Natural killer cell treated with Interleukin-12 subunit alpha and Interleukin-12 subunit beta and Interleukin-15 and Interleukin-18, amount 100 ng/mL, for 72 hours (primary cell): ENCODE results near the gene CARD9. TPM values are rescaled to one million over a fixed set of nuclear protein-coding genes. Genes with fewer than 3 reads are reported as not detected.
"Not testable (repeated sequence)": the region's sequence is repeated elsewhere in the genome, so short reads cannot be mapped to it uniquely, and the experiment has no call there.

Experiments
- ATAC-seq, 2 donors: fragments of 150-1000 bp; cut with Tn5 transposase in 1 of 2; sonication (Bioruptor Pico), chemical (Tn5 transposase) in 1 of 2; 2 replicates each; pipeline ENCODE4 v1.10.0; 2021
- DNase-seq: peaks from one replicate; pipeline ENCODE4 v3.0.0; 2022; ENCODE audit warnings: low spot score
- H3K27ac Mint-ChIP-seq, 2 donors: 1 replicate in 1 of 2; 2 replicates in 1 of 2; pipeline ENCODE4 v1.8.0; 2022; ENCODE audit warnings: mixed read lengths in 2 of 2, mild to moderate bottlenecking in 1 of 2, moderate library complexity in 1 of 2
- H3K27me3 Mint-ChIP-seq, 2 donors: 1 replicate in 1 of 2; 2 replicates in 1 of 2; pipeline ENCODE4 v1.8.0; 2022; ENCODE audit warnings: mixed read lengths in 2 of 2
- H3K36me3 Mint-ChIP-seq: one replicate; pipeline ENCODE4 v1.8.0; 2022; ENCODE audit warnings: mixed read lengths
- H3K4me1 Mint-ChIP-seq, 2 donors: 1 replicate in 1 of 2; 2 replicates in 1 of 2; pipeline ENCODE4 v1.8.0; 2022; ENCODE audit warnings: low read depth in 2 of 2, mixed read lengths in 2 of 2, mild to moderate bottlenecking in 1 of 2
- H3K4me3 Mint-ChIP-seq: one replicate; pipeline ENCODE4 v1.8.0; 2022; ENCODE audit warnings: mixed read lengths
- H3K9me3 Mint-ChIP-seq: 2 replicates; pipeline ENCODE4 v1.8.0; 2022; ENCODE audit warnings: mixed read lengths
- total RNA-seq, 2 donors: library from RNA; stranded (reverse); gene quantifications; one replicate each; pipeline ENCODE4 v1.2.3, GENCODE V29; 2022

The CARD9 gene
- total RNA-seq, 2 donors from 2014 or later: 2.8 to 9.4 TPM

DNA sequence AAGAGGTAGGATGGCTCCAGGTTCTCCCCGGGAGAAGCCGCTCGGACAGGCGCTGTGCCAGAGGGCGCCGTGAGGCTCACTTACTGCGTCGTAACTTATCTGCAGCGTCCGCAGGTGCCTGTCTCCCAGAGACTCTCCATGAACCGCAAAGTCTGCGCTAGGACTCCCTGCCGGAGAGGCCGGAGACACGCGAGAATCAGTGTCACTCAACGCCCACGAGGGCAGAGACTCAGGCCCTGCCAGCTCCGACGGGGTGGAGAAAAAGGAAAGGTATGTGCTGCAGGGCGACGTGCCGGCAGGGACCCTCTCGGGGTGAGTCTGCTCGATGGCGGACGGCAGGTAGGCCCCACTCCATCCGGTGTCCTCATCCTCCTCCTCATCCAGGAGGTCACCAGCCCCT, 33.6 kb upstream of the CARD9 start:
- H3K36me3 Mint-ChIP-seq: peaks cover 10% of the 10 kb centered on the region
- ATAC-seq, H3K4me3 Mint-ChIP-seq, DNase-seq, H3K9me3 Mint-ChIP-seq, H3K27ac Mint-ChIP-seq, H3K27me3 Mint-ChIP-seq: not testable (repeated sequence)
- H3K4me1 Mint-ChIP-seq: peaks cover 46 to 48% of the 10 kb centered on the region in 2 donors

DNA sequence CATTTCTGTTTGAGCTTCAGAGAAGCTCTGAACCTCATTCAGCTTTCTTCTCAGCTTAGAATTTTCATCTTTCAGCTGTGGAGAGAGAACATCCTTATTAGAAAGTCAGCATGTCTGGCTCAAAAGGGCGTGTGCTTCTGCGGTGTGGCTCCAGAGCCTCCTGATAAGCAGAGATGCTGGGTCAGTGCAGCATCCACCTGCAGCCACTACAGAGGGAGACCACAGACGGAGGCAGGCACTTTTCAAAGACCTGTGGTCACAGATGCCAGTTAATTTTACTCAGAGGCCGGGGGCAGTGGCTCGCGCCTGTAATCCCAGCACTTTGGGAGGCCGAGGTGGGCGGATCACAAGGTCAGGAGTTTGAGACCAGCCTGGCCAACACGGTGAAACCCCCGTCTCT, 32.4 kb upstream of the CARD9 start:
- not testable (repeated sequence) for H3K36me3 Mint-ChIP-seq, DNase-seq, ATAC-seq, H3K27ac Mint-ChIP-seq, H3K27me3 Mint-ChIP-seq, H3K9me3 Mint-ChIP-seq, H3K4me3 Mint-ChIP-seq
- peaks cover 43 to 44% of the 10 kb centered on the region in 2 donors for H3K4me1 Mint-ChIP-seq

DNA sequence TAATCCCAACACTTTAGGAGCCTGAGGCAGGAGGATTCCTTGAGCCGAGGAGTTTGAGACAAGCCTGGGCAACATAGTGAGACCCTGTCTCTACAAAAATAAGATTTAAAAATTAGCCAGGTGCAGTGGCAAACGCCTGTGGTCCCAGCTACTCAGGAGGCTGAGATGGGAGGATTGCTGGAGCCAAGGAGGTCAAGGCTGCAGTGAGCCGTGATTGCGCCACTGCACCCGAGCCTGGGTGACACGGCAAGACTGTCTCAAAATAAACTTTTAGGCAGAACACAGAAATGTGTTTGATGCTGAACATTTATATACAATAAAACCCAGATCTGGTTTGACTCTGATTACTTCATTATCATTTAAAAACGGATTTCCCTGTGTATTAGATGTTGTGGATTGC, 32.0 kb upstream of the CARD9 start:
- ATAC-seq (no peak), DNase-seq (no peak)
- Mint-ChIP-seq H3K4me3 (peak overlapping the region; percentile 77), H3K27me3 (no peaks in the 10 kb centered on the region), H3K27ac (peak overlapping the region; percentile 82 to 93), H3K9me3 (no peaks in the 10 kb centered on the region), H3K4me1 (peaks cover 43 to 48% of the 10 kb centered on the region in 2 donors), H3K36me3 (peaks cover 5% of the 10 kb centered on the region)

DNA sequence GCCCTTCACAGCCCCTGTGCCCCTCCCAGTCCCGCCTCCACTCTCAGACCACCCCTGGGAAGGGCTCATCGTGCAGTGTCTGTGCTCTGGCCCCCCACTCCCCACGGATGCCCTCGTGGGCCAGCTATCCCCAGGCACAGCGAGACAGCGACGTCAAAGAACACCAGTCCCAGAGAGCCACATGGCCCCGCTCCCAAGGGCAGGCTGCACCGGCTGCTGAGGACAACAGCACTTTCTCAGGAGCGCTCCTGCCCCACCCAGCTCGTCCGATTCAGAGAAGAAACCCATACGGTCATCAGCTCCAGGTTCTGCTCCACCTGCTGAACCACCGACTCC, 31.3 kb upstream of the CARD9 start:
- H3K27ac Mint-ChIP-seq: peak overlapping the region; percentile 82 to 93
- ATAC-seq (no peak), DNase-seq (no peak)
- H3K27me3 Mint-ChIP-seq: no peaks in the 10 kb centered on the region
- peak overlapping the region; percentile 77 for H3K4me3 Mint-ChIP-seq
- no peaks in the 10 kb centered on the region for H3K9me3 Mint-ChIP-seq
- H3K36me3 Mint-ChIP-seq: peaks cover 5% of the 10 kb centered on the region
- H3K4me1 Mint-ChIP-seq: peaks cover 40 to 46% of the 10 kb centered on the region in 2 donors

DNA sequence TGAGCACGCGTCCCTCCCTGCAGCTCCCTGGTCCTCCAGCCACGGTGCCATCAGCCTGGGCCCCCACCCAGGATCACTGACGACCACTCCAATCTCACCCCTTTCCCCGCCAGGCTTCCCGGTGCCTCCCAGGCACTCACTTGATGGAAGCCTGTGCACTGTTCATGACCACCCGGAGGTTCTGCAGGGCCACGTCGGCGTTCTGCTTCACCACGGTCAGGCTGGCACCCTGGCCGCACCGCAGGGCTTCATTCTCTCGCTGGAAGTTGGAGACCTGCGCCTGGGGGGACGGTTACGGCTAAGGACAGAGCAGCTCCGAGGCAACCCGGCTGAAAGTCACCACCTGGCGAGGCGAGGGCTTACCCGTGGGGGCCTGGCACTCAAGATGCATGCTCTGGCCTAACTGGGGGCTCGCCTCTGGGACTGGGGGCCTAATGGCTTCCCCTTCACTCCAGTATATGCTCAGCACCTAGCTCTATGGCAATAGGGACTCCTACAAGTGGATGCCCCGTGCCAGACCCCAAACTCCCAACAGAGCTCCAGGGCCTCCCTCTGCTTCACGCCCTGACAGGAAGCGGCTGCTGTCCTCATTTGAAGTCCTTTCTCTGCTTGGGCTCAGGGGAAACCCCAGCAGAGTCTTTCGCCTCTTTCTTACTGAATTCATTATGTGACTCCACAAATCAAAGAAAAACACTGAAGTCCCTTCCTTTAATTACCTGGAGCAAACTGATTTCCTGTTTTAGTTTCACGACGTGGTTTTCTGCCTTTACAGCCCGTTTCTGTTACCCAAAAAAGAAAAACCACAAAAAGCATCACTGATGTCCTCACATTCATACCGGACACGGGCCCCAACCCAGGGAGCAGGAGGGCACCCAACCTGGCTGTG, 30.7 kb upstream of the CARD9 start:
- Mint-ChIP-seq H3K4me3 (peak overlapping the region; percentile 77), H3K27ac (peak overlapping the region; percentile 82 to 93), H3K4me1 (peaks cover 36 to 44% of the 10 kb centered on the region in 2 donors), H3K27me3 (no peaks in the 10 kb centered on the region), H3K36me3 (peaks cover 5% of the 10 kb centered on the region), H3K9me3 (no peaks in the 10 kb centered on the region)
- peak; percentile 53 to 61 for ATAC-seq
- no peak for DNase-seq

DNA sequence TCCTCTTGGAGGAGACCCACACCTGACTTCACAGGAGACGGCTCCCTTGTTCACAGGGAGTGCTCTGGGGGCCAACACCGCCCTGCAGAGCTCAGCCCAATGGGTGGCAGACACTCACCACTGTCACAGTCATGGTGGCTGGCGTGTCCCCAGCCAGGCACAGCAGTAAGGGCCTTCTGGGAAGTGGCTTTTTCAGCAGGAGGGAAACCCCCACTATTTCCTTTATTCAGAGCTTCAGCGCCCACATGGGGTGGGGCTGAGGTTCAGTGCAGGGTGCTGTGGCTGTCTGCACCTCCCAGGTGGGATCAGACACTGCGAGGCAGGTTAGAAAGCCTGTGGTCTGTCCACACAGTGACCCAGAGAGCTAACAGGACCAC, 30.1 kb upstream of the CARD9 start:
- Mint-ChIP-seq H3K36me3 (no peaks in the 10 kb centered on the region), H3K4me3 (peak overlapping the region; percentile 77), H3K27me3 (no peaks in the 10 kb centered on the region), H3K27ac (peak overlapping the region; percentile 82 to 93), H3K4me1 (peaks cover 36 to 46% of the 10 kb centered on the region in 2 donors), H3K9me3 (no peaks in the 10 kb centered on the region)
- peak; percentile 81 for DNase-seq
- ATAC-seq: peak; percentile 77 to 78

DNA sequence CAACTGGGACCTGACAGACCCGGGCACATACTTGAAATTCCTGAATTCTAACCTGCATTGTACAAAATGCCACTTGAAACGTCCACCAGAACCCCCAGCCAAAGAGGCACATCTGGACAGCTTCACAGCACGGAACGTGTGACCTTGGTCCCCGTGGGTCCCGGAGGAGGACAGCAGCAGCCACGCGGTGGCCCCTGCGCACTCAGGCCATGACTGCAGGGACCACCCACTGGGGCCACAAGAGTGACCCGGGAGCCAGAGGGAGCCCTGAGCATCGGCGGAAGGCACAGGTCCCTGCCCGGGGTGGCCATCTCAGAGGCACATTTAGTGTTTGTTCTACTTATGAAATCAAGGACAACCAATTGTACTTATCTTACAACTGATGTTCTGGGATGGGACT, 28.6 kb upstream of the CARD9 start:
- peak overlapping the region in 1 of 2 donors; percentile 55 for H3K27ac Mint-ChIP-seq
- peak overlapping the region; percentile 41 for H3K4me3 Mint-ChIP-seq
- DNase-seq (no peak), ATAC-seq (no peak)
- no peaks in the 10 kb centered on the region for H3K36me3 Mint-ChIP-seq
- no peaks in the 10 kb centered on the region for H3K9me3 Mint-ChIP-seq
- H3K27me3 Mint-ChIP-seq: no peaks in the 10 kb centered on the region
- H3K4me1 Mint-ChIP-seq: peaks cover 39 to 42% of the 10 kb centered on the region in 2 donors

DNA sequence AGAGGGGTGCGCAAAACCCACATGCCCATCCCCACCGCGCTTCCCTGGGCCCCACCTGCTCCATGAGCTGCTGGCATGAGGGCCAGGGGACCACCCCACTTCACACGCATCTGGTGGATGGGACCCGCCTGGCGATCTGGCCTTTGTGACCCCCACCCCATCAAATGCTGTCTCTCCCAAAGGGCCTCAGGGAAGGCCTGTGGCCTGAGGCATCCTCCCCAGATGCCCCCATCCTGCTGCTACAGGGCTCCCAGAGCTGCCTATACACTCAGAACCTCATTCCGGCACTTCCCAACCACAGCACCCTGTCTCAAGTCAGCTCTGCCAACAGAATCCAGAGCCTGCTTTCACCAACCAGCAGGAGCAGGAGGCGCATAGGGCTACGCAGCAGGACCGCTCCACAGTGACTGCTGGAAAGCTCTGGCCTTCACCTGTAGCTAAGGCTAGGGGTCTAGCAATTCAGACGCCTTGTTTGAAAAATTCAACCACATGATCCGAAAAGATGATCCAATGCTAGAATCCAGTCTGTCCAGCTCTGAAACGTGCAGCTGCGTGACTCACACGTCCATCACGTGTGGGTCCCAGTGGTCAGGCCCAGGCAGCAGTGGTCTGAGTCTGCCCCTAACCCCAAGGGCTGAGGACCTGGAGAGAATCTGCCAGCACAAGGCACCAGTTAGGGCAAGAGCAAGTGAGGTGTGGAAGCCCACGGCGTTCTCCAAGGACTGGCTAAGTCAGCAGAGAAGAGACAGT, 27.9 kb upstream of the CARD9 start:
- DNase-seq (no peak), ATAC-seq (no peak)
- H3K4me1 Mint-ChIP-seq: peaks cover 39 to 45% of the 10 kb centered on the region in 2 donors
- H3K36me3 Mint-ChIP-seq: no peaks in the 10 kb centered on the region
- no peaks in the 10 kb centered on the region for H3K9me3 Mint-ChIP-seq
- no peaks in the 10 kb centered on the region for H3K27me3 Mint-ChIP-seq
- peak overlapping the region; percentile 55 to 73 for H3K27ac Mint-ChIP-seq
- H3K4me3 Mint-ChIP-seq: peak overlapping the region; percentile 57

DNA sequence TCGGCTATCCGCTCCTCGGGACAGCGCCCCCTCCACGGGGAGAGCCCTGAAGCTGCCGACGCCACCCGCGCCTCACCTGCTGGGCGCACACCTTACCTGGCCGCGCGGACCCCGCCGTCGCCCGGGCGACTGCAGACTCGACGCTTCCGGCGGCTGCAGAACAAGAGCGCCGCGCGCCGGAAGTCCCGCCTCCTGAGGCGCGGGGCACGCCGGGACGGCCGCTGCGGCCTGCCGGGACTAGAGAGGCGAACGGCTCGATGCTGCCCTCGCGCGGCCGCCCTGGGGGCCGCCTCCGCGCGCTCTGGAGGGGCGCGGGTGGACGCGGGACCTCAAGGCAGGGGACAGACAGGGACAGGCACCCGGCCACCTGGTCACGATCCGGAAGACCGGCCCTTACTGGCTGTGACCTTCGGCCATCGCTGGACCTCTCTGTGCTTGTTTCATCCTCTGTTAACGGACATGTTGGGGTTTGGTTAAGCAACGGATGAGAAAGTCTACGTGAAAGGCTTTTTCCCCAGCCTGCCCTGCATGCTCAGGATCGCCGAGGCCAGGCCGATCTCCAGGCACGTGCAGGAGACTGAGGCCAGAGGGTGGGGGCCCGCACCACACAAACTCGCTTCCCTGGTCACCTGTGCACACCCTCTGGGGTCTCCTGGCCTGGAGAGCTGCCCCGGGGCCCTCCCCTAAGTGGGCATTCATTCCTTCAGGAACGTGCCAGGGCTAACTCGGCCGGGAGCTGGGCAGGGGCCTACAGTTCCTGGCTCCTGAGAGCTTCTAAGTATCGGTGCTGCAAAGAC, 26.8 kb upstream of the CARD9 start, which contains the start of gene SNAPC4:
SNAPC4 (minus strand) TSS at position 133 of the 797 bp plus-strand sequence. CDS start 1,742 bp downstream, outside the sequence.
- no peaks in the 10 kb centered on the region for H3K9me3 Mint-ChIP-seq
- H3K36me3 Mint-ChIP-seq: no peaks in the 10 kb centered on the region
- peaks cover 38 to 43% of the 10 kb centered on the region in 2 donors for H3K4me1 Mint-ChIP-seq

DNA sequence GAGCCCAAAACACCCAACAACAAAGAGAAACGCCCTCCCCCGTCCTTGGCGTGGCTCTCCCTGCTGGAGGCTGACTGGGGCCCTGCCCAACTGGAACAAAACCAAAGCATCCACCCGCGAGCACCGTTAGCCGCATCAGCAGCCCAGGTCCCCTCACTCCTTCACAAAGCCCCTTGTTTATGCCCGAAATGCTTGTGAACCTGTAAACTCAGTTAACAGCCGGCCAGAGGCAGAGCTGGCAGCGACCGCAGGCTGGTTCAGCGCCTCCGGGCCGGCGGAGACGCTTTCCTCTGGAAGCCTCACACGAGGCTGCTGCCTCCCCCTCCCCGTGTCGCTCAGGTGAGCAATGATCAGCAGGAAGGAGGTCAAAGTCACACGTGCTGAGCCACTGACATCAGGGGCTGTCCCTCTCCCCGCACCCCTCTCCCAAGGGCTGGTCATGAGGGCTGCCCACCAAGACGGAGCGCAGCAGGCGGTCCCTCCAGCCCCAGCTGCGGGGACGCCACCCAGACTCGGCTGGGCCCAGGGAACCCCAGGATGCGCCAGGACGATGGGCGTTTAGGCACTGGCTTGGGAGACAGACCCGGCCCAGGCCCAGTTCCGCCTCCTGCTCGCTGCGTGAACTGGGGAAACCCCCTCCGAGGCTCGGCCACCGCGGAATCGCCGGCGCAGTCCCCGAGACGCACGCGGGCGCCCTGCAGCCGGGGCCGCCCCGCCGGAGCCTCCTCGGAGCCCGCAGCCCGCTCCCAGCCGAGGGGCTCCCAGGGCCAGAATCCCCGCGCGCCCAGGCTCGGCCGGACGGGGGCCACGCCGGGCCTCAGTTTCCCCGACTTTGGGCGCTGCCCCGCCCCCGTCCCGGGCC, 25.9 kb upstream of the CARD9 start:
- peaks cover 30 to 34% of the 10 kb centered on the region in 2 donors for H3K4me1 Mint-ChIP-seq
- no peaks in the 10 kb centered on the region for H3K36me3 Mint-ChIP-seq

More for the DNA sequence above, 26.8 kb upstream of the CARD9 start, which contains the start of gene SNAPC4:
- Mint-ChIP-seq H3K27me3 (no peaks in the 10 kb centered on the region), H3K27ac (peak within 1 kb of the TSS in 1 of 2 donors; percentile 56), H3K4me3 (peak within 1 kb of the TSS; percentile 89)
- peak; percentile 87 to 92 for ATAC-seq
- DNase-seq: peak; percentile 90

DNA sequence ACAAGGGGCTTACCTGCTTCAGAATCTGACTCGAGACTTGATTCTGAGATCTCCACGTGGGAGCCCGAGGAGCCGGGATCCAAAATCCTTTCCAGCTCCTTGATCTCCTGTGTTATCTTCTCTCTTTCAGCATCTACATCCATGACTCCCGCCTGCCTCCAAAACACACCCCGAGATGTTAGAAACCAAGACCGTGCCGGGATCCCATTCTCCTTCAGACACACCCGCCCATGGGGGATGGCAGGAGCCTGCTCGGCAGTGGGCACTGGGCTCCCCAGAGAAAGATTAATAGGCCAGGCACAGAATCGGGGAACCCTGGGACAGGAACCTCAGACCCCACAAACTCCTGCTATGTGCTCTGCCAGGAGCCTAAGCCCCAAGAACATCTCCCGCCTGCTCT, 24.8 kb upstream of the CARD9 start:
- no peaks in the 10 kb centered on the region for H3K27me3 Mint-ChIP-seq
- no peaks in the 10 kb centered on the region for H3K9me3 Mint-ChIP-seq
- peaks cover 22 to 24% of the 10 kb centered on the region in 2 donors for H3K4me1 Mint-ChIP-seq
- H3K4me3 Mint-ChIP-seq: peak overlapping the region; percentile 89
- H3K27ac Mint-ChIP-seq: peak overlapping the region in 1 of 2 donors; percentile 56
- DNase-seq: no peak
- no peak for ATAC-seq
- H3K36me3 Mint-ChIP-seq: no peaks in the 10 kb centered on the region

More for the DNA sequence above, 25.9 kb upstream of the CARD9 start:
- Mint-ChIP-seq H3K27ac (peak overlapping the region in 1 of 2 donors; percentile 56), H3K27me3 (no peaks in the 10 kb centered on the region), H3K4me3 (peak overlapping the region; percentile 89), H3K9me3 (no peaks in the 10 kb centered on the region)
- DNase-seq (no peak), ATAC-seq (peak; percentile 55 to 60)

DNA sequence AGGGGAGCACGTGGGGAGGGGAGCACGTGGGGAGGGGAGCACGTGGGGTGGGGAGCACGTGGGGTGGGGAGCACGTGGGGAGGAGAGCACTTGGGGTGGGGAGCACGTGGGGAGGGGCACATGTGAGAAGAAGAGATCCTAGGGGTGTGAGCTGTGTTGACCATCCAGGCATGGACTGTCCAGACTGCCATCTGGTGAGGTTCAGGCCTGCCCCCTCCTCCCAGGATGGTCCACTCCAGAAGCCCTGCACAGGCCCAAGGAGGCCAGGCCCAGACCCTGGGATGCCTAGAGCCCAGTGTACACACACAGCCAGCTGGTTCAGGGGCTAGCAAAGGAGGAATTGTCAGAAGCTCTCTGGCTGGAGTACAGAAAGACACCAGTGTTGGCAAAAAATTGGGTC, 24.2 kb upstream of the CARD9 start:
- Mint-ChIP-seq H3K36me3 (no peaks in the 10 kb centered on the region), H3K27ac (no peak overlapping the region), H3K4me3 (no peak overlapping the region), H3K4me1 (peaks cover 22 to 23% of the 10 kb centered on the region in 2 donors), H3K9me3 (no peaks in the 10 kb centered on the region), H3K27me3 (no peaks in the 10 kb centered on the region)
- DNase-seq (no peak), ATAC-seq (no peak)

DNA sequence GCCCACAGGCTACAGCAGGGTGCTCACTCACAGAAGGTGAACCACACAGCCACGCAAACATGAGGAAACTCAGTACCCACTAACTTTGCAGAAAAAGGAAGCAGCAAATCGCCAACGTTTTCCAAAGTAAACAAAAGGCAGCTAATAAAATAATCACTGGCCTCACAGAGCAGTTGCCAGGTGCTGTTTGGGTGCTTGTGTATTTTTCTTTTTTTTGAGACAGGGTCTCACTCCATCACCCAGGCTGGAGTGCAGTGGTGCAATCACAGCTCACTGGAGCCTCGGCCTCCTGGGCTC, 22.7 kb upstream of the CARD9 start:
- H3K9me3 Mint-ChIP-seq: no peaks in the 10 kb centered on the region
- H3K27me3 Mint-ChIP-seq: no peaks in the 10 kb centered on the region
- no peak for DNase-seq
- H3K27ac Mint-ChIP-seq: no peak overlapping the region
- peaks cover 5% of the 10 kb centered on the region for H3K36me3 Mint-ChIP-seq
- H3K4me1 Mint-ChIP-seq: peaks cover 15 to 16% of the 10 kb centered on the region in 2 donors
- no peak for ATAC-seq
- H3K4me3 Mint-ChIP-seq: no peak overlapping the region
